Muscle layer of duodenum (tissue), 2 donors: ENCODE results near the gene TSR3.

Experiments
- H3K27ac ChIP-seq: one replicate; pipeline ENCODE4 v1.7.0; 2013; ENCODE audit warnings: mild to moderate bottlenecking, low read length
- H3K27me3 ChIP-seq: one replicate; pipeline ENCODE4 v1.7.0; 2013; ENCODE audit warnings: low read depth, mild to moderate bottlenecking, control low read depth, low read length
- H3K36me3 ChIP-seq, 2 donors: one replicate each; pipeline ENCODE4 v1.7.0; 2013; ENCODE audit warnings: low read length in 2 of 2, control low read depth in 1 of 2, mild to moderate bottlenecking in 1 of 2; ENCODE audit not compliant: insufficient read depth in 2 of 2, control insufficient read depth in 1 of 2
- H3K4me1 ChIP-seq, 2 donors: one replicate each; pipeline ENCODE4 v1.7.0; 2013; ENCODE audit warnings: low read length in 2 of 2, mild to moderate bottlenecking in 2 of 2, control low read depth in 1 of 2, moderate library complexity in 1 of 2; ENCODE audit not compliant: insufficient read depth in 2 of 2, control insufficient read depth in 1 of 2
- H3K4me3 ChIP-seq, 2 donors: one replicate each; pipeline ENCODE4 v1.7.0; 2013; ENCODE audit warnings: low read length in 2 of 2, low read depth in 1 of 2, mild to moderate bottlenecking in 1 of 2
- H3K9me3 ChIP-seq, 2 donors: one replicate each; pipeline ENCODE4 v1.7.0; 2013; ENCODE audit warnings: low read length in 2 of 2, control low read depth in 1 of 2, mild to moderate bottlenecking in 1 of 2; ENCODE audit not compliant: control insufficient read depth in 1 of 2
- donor health status: healthy.

Gene TSR3

GRCh38 chr16:1309888-1310831 lies 41.5 kb downstream of the TSR3 start:
- H3K27me3 ChIP-seq, result no peaks in the 10 kb centered on the region
- H3K27ac ChIP-seq, result peak overlapping the region; percentile 70
- peaks cover 4 to 16% of the 10 kb centered on the region in 2 donors for H3K36me3 ChIP-seq
- H3K4me3 ChIP-seq, result peak overlapping the region; percentile 81 to 92
- H3K4me1 ChIP-seq, result peaks cover 10 to 48% of the 10 kb centered on the region in 2 donors
- H3K9me3 ChIP-seq, result no peaks in the 10 kb centered on the region

DNA sequence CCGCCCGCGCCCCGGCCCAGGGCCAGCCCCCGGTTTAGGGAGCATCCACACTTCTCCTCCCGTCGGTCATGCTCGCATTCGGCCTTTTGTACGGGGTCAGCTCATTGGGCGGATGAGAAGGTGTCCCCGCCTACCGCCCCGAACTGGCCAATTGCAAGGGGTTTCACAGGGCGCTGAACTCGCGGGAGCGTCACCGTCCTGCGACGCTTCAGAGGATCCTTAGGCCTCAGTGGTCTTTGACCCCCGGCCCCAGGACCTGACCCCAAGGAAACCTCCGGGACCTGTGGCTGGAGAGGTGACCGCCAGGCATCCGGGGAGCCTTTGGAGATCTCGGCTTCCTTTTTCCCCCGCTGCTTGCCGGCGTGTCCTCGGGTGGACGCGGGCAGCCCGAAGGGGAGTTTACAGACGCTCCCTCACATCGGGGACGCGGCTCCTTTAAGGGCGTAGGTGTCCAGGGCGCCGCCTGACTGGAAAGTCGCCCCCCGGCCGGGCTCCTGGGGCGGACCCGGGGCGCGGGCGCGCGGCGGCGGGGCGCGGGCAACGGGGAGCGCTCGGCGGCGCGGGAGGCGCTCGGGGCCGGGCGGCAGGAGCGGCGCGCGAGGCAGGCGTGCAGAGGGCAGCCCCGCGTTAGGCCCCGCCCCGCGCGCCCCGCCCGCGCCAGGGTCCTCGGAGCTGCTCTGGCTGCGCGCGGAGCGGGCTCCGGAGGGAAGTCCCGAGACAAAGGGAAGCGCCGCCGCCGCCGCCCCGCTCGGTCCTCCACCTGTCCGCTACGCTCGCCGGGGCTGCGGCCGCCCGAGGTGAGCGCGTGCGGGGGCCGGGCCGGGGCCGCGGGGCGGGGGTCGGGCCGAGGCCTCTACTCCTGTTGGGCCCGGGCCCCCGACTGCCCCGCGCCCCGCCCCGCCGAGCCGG lies 42.4 kb downstream of the TSR3 start, which contains the start of gene UBE2I:
UBE2I (plus strand) TSS at position 660 of the 909 bp plus-strand sequence. CDS start 4,395 bp downstream, outside the sequence.
- Histone ChIP-seq H3K4me3 (peak within 1 kb of the TSS; percentile 81 to 92), H3K27me3 (no peaks in the 10 kb centered on the region), H3K9me3 (no peaks in the 10 kb centered on the region), H3K4me1 (peaks cover 10 to 43% of the 10 kb centered on the region in 2 donors), H3K36me3 (peaks cover 4 to 6% of the 10 kb centered on the region in 2 donors), H3K27ac (peak within 1 kb of the TSS; percentile 99)

- Histone ChIP-seq H3K27ac (no peak overlapping the region), H3K4me3 (peak overlapping the region; percentile 23 to 61), H3K9me3 (no peaks in the 10 kb centered on the region), H3K27me3 (no peaks in the 10 kb centered on the region), H3K4me1 (peaks cover 10 to 34% of the 10 kb centered on the region in 2 donors), H3K36me3 (peaks cover 0 to 4% of the 10 kb centered on the region in 2 donors)
These were observed 43.4 kb downstream of the TSR3 start for GRCh38 chr16:1308036-1308976.

- Histone ChIP-seq H3K36me3 (no peaks in the 10 kb centered on the region), H3K9me3 (no peaks in the 10 kb centered on the region), H3K27me3 (no peaks in the 10 kb centered on the region), H3K4me3 (no peak overlapping the region), H3K27ac (no peak overlapping the region), H3K4me1 (peaks cover 5 to 14% of the 10 kb centered on the region in 2 donors)
These were observed 45.3 kb downstream of the TSR3 start for GRCh38 chr16:1306334-1306733.

GRCh38 chr16:1305823-1306222 lies 45.9 kb downstream of the TSR3 start:
- Histone ChIP-seq H3K36me3 (no peaks in the 10 kb centered on the region), H3K27ac (no peak overlapping the region), H3K4me1 (peaks cover under 1 to 13% of the 10 kb centered on the region in 2 donors), H3K4me3 (no peak overlapping the region), H3K27me3 (no peaks in the 10 kb centered on the region), H3K9me3 (no peaks in the 10 kb centered on the region)

GRCh38 chr16:1301562-1301961 lies 50.1 kb downstream of the TSR3 start:
- no peak overlapping the region for H3K4me3 ChIP-seq
- no peaks in the 10 kb centered on the region for H3K36me3 ChIP-seq
- H3K9me3 ChIP-seq, result no peaks in the 10 kb centered on the region
- H3K27me3 ChIP-seq, result peaks cover 6% of the 10 kb centered on the region
- H3K27ac ChIP-seq, result no peak overlapping the region
- H3K4me1 ChIP-seq, result peaks cover 0 to 7% of the 10 kb centered on the region in 2 donors

GRCh38 chr16:1300664-1301476 lies 50.8 kb downstream of the TSR3 start:
- no peaks in the 10 kb centered on the region for H3K36me3 ChIP-seq
- peaks cover 0 to 7% of the 10 kb centered on the region in 2 donors for H3K4me1 ChIP-seq
- peaks cover 6% of the 10 kb centered on the region for H3K27me3 ChIP-seq
- H3K9me3 ChIP-seq, result no peaks in the 10 kb centered on the region
- H3K4me3 ChIP-seq, result no peak overlapping the region
- no peak overlapping the region for H3K27ac ChIP-seq

- peaks cover 6% of the 10 kb centered on the region for H3K27me3 ChIP-seq
- H3K27ac ChIP-seq, result no peak overlapping the region
- no peaks in the 10 kb centered on the region for H3K36me3 ChIP-seq
- H3K9me3 ChIP-seq, result no peaks in the 10 kb centered on the region
- H3K4me1 ChIP-seq, result peaks cover 0 to 7% of the 10 kb centered on the region in 2 donors
- no peak overlapping the region for H3K4me3 ChIP-seq
These were observed 51.8 kb downstream of the TSR3 start for GRCh38 chr16:1299868-1300203.
